ENCODE measurements around the gene TNP2. TPM values are rescaled to one million over a fixed set of nuclear protein-coding genes. Genes with fewer than 3 reads are reported as not detected.

The TNP2 gene
- total RNA-seq, 1 experiment from 2014 or later = not detected

DNA sequence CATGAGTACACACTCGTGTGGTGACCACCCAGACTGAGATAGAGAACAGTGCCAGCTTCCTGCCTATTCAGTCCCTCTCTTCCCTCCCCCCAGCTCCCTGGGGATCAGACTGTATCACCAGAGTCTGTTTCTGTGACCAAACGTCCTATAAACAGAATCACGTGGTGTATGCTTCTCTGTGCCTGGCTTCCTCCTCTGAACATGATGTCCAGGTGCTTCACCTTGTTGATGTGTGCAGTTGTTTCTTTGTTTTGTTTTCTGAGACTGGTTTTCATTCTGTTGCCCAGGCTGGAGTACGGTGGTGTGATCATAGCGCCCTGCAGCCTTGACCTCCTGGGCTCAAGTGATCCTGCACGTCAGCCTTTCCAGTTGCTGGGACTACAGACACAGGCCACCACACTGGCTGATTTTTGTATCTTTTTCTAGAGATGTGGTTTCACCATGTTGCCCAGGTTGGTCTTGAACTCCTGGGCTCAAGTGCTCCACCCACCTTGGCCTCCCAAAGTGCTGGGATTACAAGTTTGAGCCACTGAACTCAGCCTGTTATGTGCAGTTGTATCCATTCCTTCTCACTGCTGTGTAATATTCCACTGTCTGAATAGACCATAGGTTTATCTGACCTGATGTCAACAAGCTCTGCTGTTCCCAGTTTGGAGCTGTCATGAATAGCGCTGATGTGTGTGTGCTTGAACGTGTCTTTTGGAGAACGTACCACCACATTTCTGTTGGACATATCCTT lies 40.9 kb upstream of the TNP2 start:
- H3K4me3 ChIP-seq (replicated peaks in 1 of 2; ENCODE audit: low read depth in 1 of 2, low read length in 2 of 2) = no peak overlapping the region
- POLR2A ChIA-PET = no interaction called here
- no peak overlapping the region for H3K9ac ChIP-seq (ENCODE audit: low read length)
- CTCF ChIA-PET = no interaction called here
- RAD21 ChIA-PET (ENCODE audit: low non-redundant PET in 1 of 2, low total read pairs in 2 of 2, uncharacterized antibody in 2 of 2, unreplicated experiment in 2 of 2) = no interaction called here
- BruUV-seq (replicated peaks) = no TSS peak
- no peaks in the 10 kb centered on the region for H3K36me3 ChIP-seq (ENCODE audit: control insufficient read depth in 1 of 2, insufficient read depth in 2 of 2, low read length in 2 of 2)
- H4K20me1 ChIP-seq (ENCODE audit: insufficient read depth) = no peaks in the 10 kb centered on the region
- H3K9me2 ChIP-seq (ENCODE audit: insufficient read depth) = no peaks in the 10 kb centered on the region
- no peak overlapping the region for H2AFZ ChIP-seq (ENCODE audit: low read depth, low read length, poor library complexity, severe bottlenecking)
- H3K4me2 ChIP-seq (ENCODE audit: low read length) = no peak overlapping the region
- H3K27ac ChIP-seq (ENCODE audit: low read depth, low read length) = no peak overlapping the region
- no peaks in the 10 kb centered on the region for H3K9me3 ChIP-seq (ENCODE audit: control insufficient read depth in 1 of 2, insufficient read depth in 1 of 2, low read depth in 1 of 2, low read length in 2 of 2)
- no peaks in the 10 kb centered on the region for H3K27me3 ChIP-seq (ENCODE audit: insufficient read depth, low read length)
- intact Hi-C loops (cut with micrococcal nuclease) = no loop called here
- no peaks in the 10 kb centered on the region for H3K79me2 ChIP-seq (ENCODE audit: insufficient read depth, low read length)
- DNase-seq (ENCODE audit: low read depth, low spot score) (no peak), ATAC-seq (no peak)
- no peak for TF ChIP-seq SRF (IDR thresholded peaks at IDR 0.05; ENCODE audit: low read depth)
- no peak for TF ChIP-seq YY1 (IDR thresholded peaks at IDR 0.05; ENCODE audit: extremely low read depth, insufficient replicate concordance, low read depth, low read length)
- no peak for TF ChIP-seq EZH2 (IDR thresholded peaks at IDR 0.05)
- TF ChIP-seq SP1 (IDR thresholded peaks at IDR 0.05; ENCODE audit: low read depth) = no peak
- no peak for TF ChIP-seq POLR2AphosphoS5 (IDR thresholded peaks at IDR 0.05; ENCODE audit: low read depth, low read length)
- TF ChIP-seq TCF7L2 (IDR thresholded peaks at IDR 0.05; ENCODE audit: borderline replicate concordance, extremely low read depth, insufficient read depth, insufficient read length) = no peak
- TF ChIP-seq EZH2phosphoT487 (IDR thresholded peaks at IDR 0.05; ENCODE audit: borderline replicate concordance) = no peak
- TF ChIP-seq SIN3A (IDR thresholded peaks at IDR 0.05; ENCODE audit: low read depth) = no peak
- TF ChIP-seq, protein P1, sequence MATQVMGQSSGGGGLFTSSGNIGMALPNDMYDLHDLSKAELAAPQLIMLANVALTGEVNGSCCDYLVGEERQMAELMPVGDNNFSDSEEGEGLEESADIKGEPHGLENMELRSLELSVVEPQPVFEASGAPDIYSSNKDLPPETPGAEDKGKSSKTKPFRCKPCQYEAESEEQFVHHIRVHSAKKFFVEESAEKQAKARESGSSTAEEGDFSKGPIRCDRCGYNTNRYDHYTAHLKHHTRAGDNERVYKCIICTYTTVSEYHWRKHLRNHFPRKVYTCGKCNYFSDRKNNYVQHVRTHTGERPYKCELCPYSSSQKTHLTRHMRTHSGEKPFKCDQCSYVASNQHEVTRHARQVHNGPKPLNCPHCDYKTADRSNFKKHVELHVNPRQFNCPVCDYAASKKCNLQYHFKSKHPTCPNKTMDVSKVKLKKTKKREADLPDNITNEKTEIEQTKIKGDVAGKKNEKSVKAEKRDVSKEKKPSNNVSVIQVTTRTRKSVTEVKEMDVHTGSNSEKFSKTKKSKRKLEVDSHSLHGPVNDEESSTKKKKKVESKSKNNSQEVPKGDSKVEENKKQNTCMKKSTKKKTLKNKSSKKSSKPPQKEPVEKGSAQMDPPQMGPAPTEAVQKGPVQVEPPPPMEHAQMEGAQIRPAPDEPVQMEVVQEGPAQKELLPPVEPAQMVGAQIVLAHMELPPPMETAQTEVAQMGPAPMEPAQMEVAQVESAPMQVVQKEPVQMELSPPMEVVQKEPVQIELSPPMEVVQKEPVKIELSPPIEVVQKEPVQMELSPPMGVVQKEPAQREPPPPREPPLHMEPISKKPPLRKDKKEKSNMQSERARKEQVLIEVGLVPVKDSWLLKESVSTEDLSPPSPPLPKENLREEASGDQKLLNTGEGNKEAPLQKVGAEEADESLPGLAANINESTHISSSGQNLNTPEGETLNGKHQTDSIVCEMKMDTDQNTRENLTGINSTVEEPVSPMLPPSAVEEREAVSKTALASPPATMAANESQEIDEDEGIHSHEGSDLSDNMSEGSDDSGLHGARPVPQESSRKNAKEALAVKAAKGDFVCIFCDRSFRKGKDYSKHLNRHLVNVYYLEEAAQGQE (IDR thresholded peaks at IDR 0.05; ENCODE audit: low read depth) = no peak
- TF ChIP-seq FOSL1 (IDR thresholded peaks at IDR 0.05; ENCODE audit: low read depth) = no peak
- TF ChIP-seq CEBPB (IDR thresholded peaks at IDR 0.05; ENCODE audit: low read depth) = no peak
- no peak for TF ChIP-seq EGR1 (IDR thresholded peaks at IDR 0.05; ENCODE audit: low read depth)
- TF ChIP-seq ELF1 (IDR thresholded peaks at IDR 0.05; ENCODE audit: borderline replicate concordance, low read depth) = no peak
- TF ChIP-seq, protein P2, sequence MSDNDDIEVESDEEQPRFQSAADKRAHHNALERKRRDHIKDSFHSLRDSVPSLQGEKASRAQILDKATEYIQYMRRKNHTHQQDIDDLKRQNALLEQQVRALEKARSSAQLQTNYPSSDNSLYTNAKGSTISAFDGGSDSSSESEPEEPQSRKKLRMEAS (IDR thresholded peaks at IDR 0.05) = no peak
- no peak for TF ChIP-seq ZNF274 (IDR thresholded peaks at IDR 0.05; ENCODE audit: low read depth, low read length)
- TF ChIP-seq, protein P3, sequence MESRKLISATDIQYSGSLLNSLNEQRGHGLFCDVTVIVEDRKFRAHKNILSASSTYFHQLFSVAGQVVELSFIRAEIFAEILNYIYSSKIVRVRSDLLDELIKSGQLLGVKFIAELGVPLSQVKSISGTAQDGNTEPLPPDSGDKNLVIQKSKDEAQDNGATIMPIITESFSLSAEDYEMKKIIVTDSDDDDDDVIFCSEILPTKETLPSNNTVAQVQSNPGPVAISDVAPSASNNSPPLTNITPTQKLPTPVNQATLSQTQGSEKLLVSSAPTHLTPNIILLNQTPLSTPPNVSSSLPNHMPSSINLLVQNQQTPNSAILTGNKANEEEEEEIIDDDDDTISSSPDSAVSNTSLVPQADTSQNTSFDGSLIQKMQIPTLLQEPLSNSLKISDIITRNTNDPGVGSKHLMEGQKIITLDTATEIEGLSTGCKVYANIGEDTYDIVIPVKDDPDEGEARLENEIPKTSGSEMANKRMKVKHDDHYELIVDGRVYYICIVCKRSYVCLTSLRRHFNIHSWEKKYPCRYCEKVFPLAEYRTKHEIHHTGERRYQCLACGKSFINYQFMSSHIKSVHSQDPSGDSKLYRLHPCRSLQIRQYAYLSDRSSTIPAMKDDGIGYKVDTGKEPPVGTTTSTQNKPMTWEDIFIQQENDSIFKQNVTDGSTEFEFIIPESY (IDR thresholded peaks at IDR 0.05; ENCODE audit: extremely low read depth, insufficient replicate concordance, low read length) = no peak
- TF ChIP-seq RAD21 (IDR thresholded peaks at IDR 0.05; ENCODE audit: low read depth) = no peak
- no peak for TF ChIP-seq ZFX (IDR thresholded peaks at IDR 0.05)
- TF ChIP-seq POLR2A (IDR thresholded peaks at IDR 0.05; ENCODE audit: borderline replicate concordance, extremely low read depth, insufficient read depth, insufficient read length) = no peak
- no peak for TF ChIP-seq CBX3 (IDR thresholded peaks at IDR 0.05; ENCODE audit: low read depth)
- peaks cover 32 to 35% of the 10 kb centered on the region in 2 experiments for H3K4me1 ChIP-seq (ENCODE audit: control insufficient read depth in 1 of 2, insufficient read depth in 2 of 2, low read length in 2 of 2)
